ENCODE data around the gene RBBP5. TPM values are rescaled to one million over a fixed set of nuclear protein-coding genes. Genes with fewer than 3 reads are reported as not detected.

The RBBP5 gene
- total RNA-seq, 1 donor from 2014 or later = 10.1 TPM

- DNase-seq (ENCODE audit: low spot score) = no peak
- intact Hi-C loops (cut with DNase I) = loop anchor here (5.0 kb wide), 2 partner anchors 117 to 153 kb away; no protein-coding TSS in a partner anchor
These were observed 18.3 kb upstream of the RBBP5 start for GRCh38 chr1:205140113-205140512.

GRCh38 chr1:205137901-205138300 is 16.1 kb upstream of the RBBP5 start:
- intact Hi-C loops (cut with DNase I) = no loop called here
- no peak for DNase-seq (ENCODE audit: low spot score)

GRCh38 chr1:205133287-205133686 is 11.5 kb upstream of the RBBP5 start:
- intact Hi-C loops (cut with DNase I) = no loop called here
- DNase-seq (ENCODE audit: low spot score) = no peak

GRCh38 chr1:205129447-205130029 is 7.8 kb upstream of the RBBP5 start:
- intact Hi-C loops (cut with DNase I) = no loop called here
- no peak for DNase-seq (ENCODE audit: low spot score)

- no peak for DNase-seq (ENCODE audit: low spot score)
- intact Hi-C loops (cut with DNase I) = no loop called here
These were observed 6.3 kb upstream of the RBBP5 start for GRCh38 chr1:205128050-205128449.

- no peak for DNase-seq (ENCODE audit: low spot score)
- intact Hi-C loops (cut with DNase I) = no loop called here
These were observed 5.9 kb upstream of the RBBP5 start for GRCh38 chr1:205127646-205128045.

- intact Hi-C loops (cut with DNase I) = loop anchor here (5.0 kb wide), 1 partner anchor 88 kb away; the partner anchor contains the start of gene DSTYK
- DNase-seq (ENCODE audit: low spot score) = no peak
These were observed 2.9 kb upstream of the RBBP5 start for GRCh38 chr1:205124726-205125125.

GRCh38 chr1:205122489-205122882 is 708 bp upstream of the RBBP5 start:
- intact Hi-C loops (cut with DNase I) = loop anchor here (1.0 to 5.0 kb wide), 3 partner anchors 20 to 105 kb away; partner anchors contain the start of genes DSTYK and TMCC2
- DNase-seq (ENCODE audit: low spot score) = no peak

- no peak for DNase-seq (ENCODE audit: low spot score)
- intact Hi-C loops (cut with DNase I) = no loop called here
These were observed 3.0 kb downstream of the RBBP5 start for GRCh38 chr1:205118752-205119151.

GRCh38 chr1:205111354-205111753 is 10.4 kb downstream of the RBBP5 start:
- DNase-seq (ENCODE audit: low spot score) = no peak
- intact Hi-C loops (cut with DNase I) = no loop called here

GRCh38 chr1:205109711-205110110 is 12.1 kb downstream of the RBBP5 start:
- no peak for DNase-seq (ENCODE audit: low spot score)
- intact Hi-C loops (cut with DNase I) = no loop called here

GRCh38 chr1:205109269-205109668 is 12.5 kb downstream of the RBBP5 start:
- no peak for DNase-seq (ENCODE audit: low spot score)
- intact Hi-C loops (cut with DNase I) = no loop called here

- no peak for DNase-seq (ENCODE audit: low spot score)
- intact Hi-C loops (cut with DNase I) = no loop called here
These were observed 13.3 kb downstream of the RBBP5 start for GRCh38 chr1:205108464-205108863.

GRCh38 chr1:205107327-205107726 is 14.5 kb downstream of the RBBP5 start:
- intact Hi-C loops (cut with DNase I) = no loop called here
- DNase-seq (ENCODE audit: low spot score) = no peak

- DNase-seq (ENCODE audit: low spot score) = no peak
- intact Hi-C loops (cut with DNase I) = no loop called here
These were observed 19.4 kb downstream of the RBBP5 start for GRCh38 chr1:205102404-205102803.

- DNase-seq (ENCODE audit: low spot score) = no peak
- intact Hi-C loops (cut with DNase I) = no loop called here
These were observed 23.5 kb downstream of the RBBP5 start for GRCh38 chr1:205098242-205098641.

- intact Hi-C loops (cut with DNase I) = no loop called here
- DNase-seq (ENCODE audit: low spot score) = no peak
These were observed 26.4 kb downstream of the RBBP5 start for GRCh38 chr1:205095422-205095821.

- DNase-seq (ENCODE audit: low spot score) = no peak
- intact Hi-C loops (cut with DNase I) = no loop called here
These were observed 30.6 kb downstream of the RBBP5 start for GRCh38 chr1:205091043-205091740.

- intact Hi-C loops (cut with DNase I) = no loop called here
- no peak for DNase-seq (ENCODE audit: low spot score)
These were observed 33.4 kb downstream of the RBBP5 start for GRCh38 chr1:205088341-205088740.

- intact Hi-C loops (cut with DNase I) = no loop called here
- no peak for DNase-seq (ENCODE audit: low spot score)
These were observed 37.4 kb downstream of the RBBP5 start, which contains the start of gene TMEM81 for GRCh38 chr1:205084360-205084759. TMEM81 (minus strand) TSS chr1:205084460; CDS start chr1:205084320, 140 bp downstream.

- no peak for DNase-seq (ENCODE audit: low spot score)
- intact Hi-C loops (cut with DNase I) = no loop called here
These were observed 39.3 kb downstream of the RBBP5 start for GRCh38 chr1:205082431-205082830.
